Hepatocyte (in vitro differentiated cells): ENCODE results near the gene EVA1A.

Experiments used
- EZH2 ChIP-seq: fragments of 200-600 bp; sonication (generic); IDR thresholded peaks from 2 replicates; pipeline ENCODE4 v1.6.1; 2016; ENCODE audit warnings: antibody characterized with exemption, mild to moderate bottlenecking, borderline replicate concordance
- TF ChIP-seq, protein P1 (sequence below): fragments of 200-600 bp; sonication (generic); IDR thresholded peaks from 2 replicates; pipeline ENCODE4 v1.5.1; 2016; ENCODE audit warnings: antibody characterized with exemption, mild to moderate bottlenecking; ENCODE audit not compliant: poor library complexity

DNA sequence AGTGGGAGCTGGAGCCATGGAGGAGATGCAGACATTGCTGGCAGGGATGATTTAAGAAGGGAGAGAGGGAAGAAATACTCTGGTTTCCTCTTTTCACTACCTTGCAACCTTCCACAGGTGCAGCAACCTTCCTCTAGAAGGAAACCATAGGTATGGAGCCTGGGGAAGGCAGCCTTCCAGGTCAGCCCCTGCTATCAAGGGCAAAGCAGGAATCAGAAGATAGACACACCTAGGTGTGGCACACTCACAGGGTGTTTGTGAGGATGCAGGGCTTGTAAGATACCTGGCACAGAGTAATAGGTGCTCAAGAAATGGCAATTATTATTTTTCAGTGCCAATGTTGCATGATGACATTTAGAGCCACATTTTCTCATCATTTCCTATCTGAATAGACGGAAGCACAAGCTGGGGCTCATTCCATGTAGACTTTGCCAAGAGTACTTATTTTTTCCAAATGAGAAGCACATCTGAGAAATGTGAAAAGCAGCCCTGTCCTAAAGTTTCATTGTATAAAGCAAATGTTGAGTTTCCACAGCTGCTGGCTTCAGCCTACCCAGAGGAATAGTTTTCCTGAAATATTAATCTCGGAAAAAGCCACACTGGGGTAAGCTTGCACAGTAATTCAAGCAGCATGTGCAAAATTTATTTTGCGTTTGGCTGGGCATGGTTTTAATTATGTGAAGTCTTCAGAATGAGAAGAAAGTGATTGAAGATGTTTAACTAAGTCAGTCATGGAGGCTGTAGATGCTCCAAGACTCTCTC lies 20.6 kb downstream of the EVA1A start:
- no peak for TF ChIP-seq EZH2
- TF ChIP-seq, protein P1, sequence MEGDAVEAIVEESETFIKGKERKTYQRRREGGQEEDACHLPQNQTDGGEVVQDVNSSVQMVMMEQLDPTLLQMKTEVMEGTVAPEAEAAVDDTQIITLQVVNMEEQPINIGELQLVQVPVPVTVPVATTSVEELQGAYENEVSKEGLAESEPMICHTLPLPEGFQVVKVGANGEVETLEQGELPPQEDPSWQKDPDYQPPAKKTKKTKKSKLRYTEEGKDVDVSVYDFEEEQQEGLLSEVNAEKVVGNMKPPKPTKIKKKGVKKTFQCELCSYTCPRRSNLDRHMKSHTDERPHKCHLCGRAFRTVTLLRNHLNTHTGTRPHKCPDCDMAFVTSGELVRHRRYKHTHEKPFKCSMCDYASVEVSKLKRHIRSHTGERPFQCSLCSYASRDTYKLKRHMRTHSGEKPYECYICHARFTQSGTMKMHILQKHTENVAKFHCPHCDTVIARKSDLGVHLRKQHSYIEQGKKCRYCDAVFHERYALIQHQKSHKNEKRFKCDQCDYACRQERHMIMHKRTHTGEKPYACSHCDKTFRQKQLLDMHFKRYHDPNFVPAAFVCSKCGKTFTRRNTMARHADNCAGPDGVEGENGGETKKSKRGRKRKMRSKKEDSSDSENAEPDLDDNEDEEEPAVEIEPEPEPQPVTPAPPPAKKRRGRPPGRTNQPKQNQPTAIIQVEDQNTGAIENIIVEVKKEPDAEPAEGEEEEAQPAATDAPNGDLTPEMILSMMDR = no peak
